Nephron (organoid): ENCODE results near the gene OR51E1.

Source experiments
- H3K27ac Mint-ChIP-seq, 3 experiments: 2 replicates each; pipeline ENCODE4 v1.8.0; 2020; ENCODE audit warnings: mixed read lengths in 3 of 3, mild to moderate bottlenecking in 2 of 3, moderate library complexity in 1 of 3
- H3K27me3 Mint-ChIP-seq: 2 replicates; pipeline ENCODE4 v1.8.0; 2021; ENCODE audit warnings: low read depth, mild to moderate bottlenecking, moderate library complexity, mixed read lengths
- H3K36me3 Mint-ChIP-seq: 2 replicates; pipeline ENCODE4 v1.8.0; 2020; ENCODE audit warnings: low read depth, mixed read lengths
- H3K4me1 Mint-ChIP-seq: 2 replicates; pipeline ENCODE4 v1.8.0; 2020; ENCODE audit warnings: mixed read lengths
- H3K4me3 Mint-ChIP-seq, 3 experiments: 2 replicates each; pipeline ENCODE4 v1.8.0; 2020; ENCODE audit warnings: mild to moderate bottlenecking in 3 of 3, mixed read lengths in 3 of 3, moderate library complexity in 2 of 3
- H3K9me3 Mint-ChIP-seq: 2 replicates; pipeline ENCODE4 v1.8.0; 2020; ENCODE audit warnings: mixed read lengths
- CTCF ChIP-seq, 3 experiments: fragments of 200-600 bp; sonication (generic); IDR thresholded peaks; one replicate each; pipeline ENCODE4 v1.5.0; 2021; ENCODE audit warnings: antibody characterized with exemption in 3 of 3; ENCODE audit not compliant: unreplicated experiment in 3 of 3

OR51E1 gene

DNA sequence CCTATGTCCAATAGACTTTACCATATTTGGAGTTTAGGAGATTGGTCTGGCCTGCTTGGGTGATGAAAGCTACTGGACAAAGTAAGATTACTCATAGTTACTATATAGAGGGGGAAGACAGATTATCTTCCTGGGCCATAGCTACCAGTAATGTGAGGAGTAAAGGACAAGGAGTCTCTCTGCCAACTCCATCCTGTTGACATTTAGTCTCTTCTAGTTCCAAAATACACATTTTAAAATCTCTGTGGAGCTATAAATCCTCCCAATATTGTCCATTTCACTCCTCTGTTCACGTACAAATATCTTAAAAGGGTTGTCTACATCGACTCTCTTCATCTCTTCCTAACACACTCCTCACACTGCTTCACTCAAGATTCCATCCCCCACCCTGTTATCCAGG, 7.6 kb upstream of the OR51E1 start:
- H3K9me3 Mint-ChIP-seq: peaks cover 4% of the 10 kb centered on the region
- H3K4me3 Mint-ChIP-seq: no peak overlapping the region
- H3K4me1 Mint-ChIP-seq: no peaks in the 10 kb centered on the region
- H3K27me3 Mint-ChIP-seq: no peaks in the 10 kb centered on the region
- H3K36me3 Mint-ChIP-seq: no peaks in the 10 kb centered on the region
- no peak for TF ChIP-seq CTCF (IDR thresholded peaks at IDR 0.05; ENCODE audit: unreplicated experiment in 3 of 3)
- no peak overlapping the region for H3K27ac Mint-ChIP-seq

GRCh38 chr11:4636962-4637661, 6.7 kb upstream of the OR51E1 start, which contains the start of gene OR51D1:
TSS of gene OR51D1 (plus strand) at chr11:4637477. CDS start at chr11:4639791, 2,314 bp downstream.
- no peak within 1 kb of the TSS for H3K4me3 Mint-ChIP-seq
- no peaks in the 10 kb centered on the region for H3K9me3 Mint-ChIP-seq
- no peak within 1 kb of the TSS for H3K27ac Mint-ChIP-seq
- no peaks in the 10 kb centered on the region for H3K4me1 Mint-ChIP-seq
- H3K36me3 Mint-ChIP-seq: no peaks in the 10 kb centered on the region
- H3K27me3 Mint-ChIP-seq: no peaks in the 10 kb centered on the region
- TF ChIP-seq CTCF (IDR thresholded peaks at IDR 0.05; ENCODE audit: unreplicated experiment in 3 of 3): peak; percentile 82 to 93 (median 92)

- H3K36me3 Mint-ChIP-seq: no peaks in the 10 kb centered on the region
- no peak overlapping the region for H3K4me3 Mint-ChIP-seq
- H3K27me3 Mint-ChIP-seq: no peaks in the 10 kb centered on the region
- no peak for TF ChIP-seq CTCF (IDR thresholded peaks at IDR 0.05; ENCODE audit: unreplicated experiment in 3 of 3)
- peaks cover 1% of the 10 kb centered on the region for H3K4me1 Mint-ChIP-seq
- no peaks in the 10 kb centered on the region for H3K9me3 Mint-ChIP-seq
- no peak overlapping the region for H3K27ac Mint-ChIP-seq
Observed at GRCh38 chr11:4637662-4638047, 6.1 kb upstream of the OR51E1 start.

GRCh38 chr11:4639931-4640330, 3.9 kb upstream of the OR51E1 start:
- H3K36me3 Mint-ChIP-seq: no peaks in the 10 kb centered on the region
- peaks cover 1% of the 10 kb centered on the region for H3K27me3 Mint-ChIP-seq

DNA sequence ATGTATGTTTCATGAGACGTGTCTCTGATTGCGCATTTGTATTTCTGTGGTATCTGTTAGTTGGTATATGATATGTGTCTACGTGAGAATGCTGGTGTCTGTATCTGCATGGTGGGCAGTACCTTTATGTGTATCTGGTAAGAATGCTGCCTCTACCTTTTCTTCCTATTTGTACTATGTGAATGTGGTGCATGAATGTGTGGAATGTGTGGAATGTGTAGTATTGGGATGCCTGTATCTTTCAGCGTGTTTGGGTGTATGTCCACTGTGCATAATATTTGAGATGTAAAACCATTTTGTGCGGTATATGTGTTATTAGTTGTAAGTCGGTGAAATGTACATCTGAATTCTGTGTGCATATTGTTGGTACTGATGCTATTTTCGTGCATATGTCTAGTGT, 2.3 kb upstream of the OR51E1 start:
- no peak overlapping the region for H3K4me3 Mint-ChIP-seq
- no peak for TF ChIP-seq CTCF (IDR thresholded peaks at IDR 0.05; ENCODE audit: unreplicated experiment in 3 of 3)
- H3K27ac Mint-ChIP-seq: peak overlapping the region in 1 of 3 experiments; percentile 21
- H3K9me3 Mint-ChIP-seq: no peaks in the 10 kb centered on the region
- no peaks in the 10 kb centered on the region for H3K36me3 Mint-ChIP-seq
- peaks cover 5% of the 10 kb centered on the region for H3K27me3 Mint-ChIP-seq
- peaks cover 4% of the 10 kb centered on the region for H3K4me1 Mint-ChIP-seq

More at GRCh38 chr11:4639931-4640330, 3.9 kb upstream of the OR51E1 start:
- H3K4me3 Mint-ChIP-seq: no peak overlapping the region
- no peaks in the 10 kb centered on the region for H3K9me3 Mint-ChIP-seq
- peaks cover 4% of the 10 kb centered on the region for H3K4me1 Mint-ChIP-seq
- no peak overlapping the region for H3K27ac Mint-ChIP-seq
- TF ChIP-seq CTCF (IDR thresholded peaks at IDR 0.05; ENCODE audit: unreplicated experiment in 3 of 3): no peak

DNA sequence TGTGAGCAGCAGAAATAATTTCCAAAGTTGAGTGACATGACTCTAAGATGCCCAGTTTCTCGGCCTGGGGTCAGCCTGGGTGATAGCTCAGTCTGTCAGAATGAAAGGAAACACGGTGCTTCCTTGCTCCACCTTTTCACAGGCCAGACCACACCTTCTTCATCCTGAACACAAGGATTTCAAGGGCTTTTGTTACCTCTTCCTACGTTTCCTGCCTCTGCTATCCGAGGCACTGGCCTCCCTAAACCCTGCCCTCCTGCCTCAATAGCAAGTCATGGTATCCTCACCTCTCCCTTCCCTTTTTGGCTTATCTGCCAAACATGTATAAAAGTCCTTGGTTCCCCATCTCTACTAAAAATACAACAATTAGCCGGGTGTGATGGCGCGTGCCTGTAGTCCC, 1.7 kb upstream of the OR51E1 start:
- H3K27ac Mint-ChIP-seq: peak overlapping the region in 1 of 3 experiments; percentile 21
- peaks cover 4% of the 10 kb centered on the region for H3K4me1 Mint-ChIP-seq
- H3K27me3 Mint-ChIP-seq: peaks cover 5% of the 10 kb centered on the region
- TF ChIP-seq CTCF (IDR thresholded peaks at IDR 0.05; ENCODE audit: unreplicated experiment in 3 of 3): no peak
- H3K36me3 Mint-ChIP-seq: no peaks in the 10 kb centered on the region
- H3K4me3 Mint-ChIP-seq: no peak overlapping the region
- H3K9me3 Mint-ChIP-seq: no peaks in the 10 kb centered on the region
